Astrocyte of the cerebellum (primary cell): ENCODE data around the gene NKAPL.
"Not testable (repeated sequence)": the region's sequence is repeated elsewhere in the genome, so short reads cannot be mapped to it uniquely, and the experiment has no call there.

Experiments used
- DNase-seq: peaks from one replicate; pipeline ENCODE4 v3.0.0-alpha.2; 2011; ENCODE audit warnings: low read depth
- H3K4me3 ChIP-seq: 2 replicates; pipeline ENCODE4 v1.5.1; 2011; ENCODE audit warnings: mild to moderate bottlenecking, low read depth, low read length, moderate library complexity
- in situ Hi-C: cut with HindIII; loops from 2 replicates; pipeline ENCODE4 v1.10.0; 2017; ENCODE audit warnings: low sequenced_read_pairs
- TF ChIP-seq, protein P1 (sequence below): IDR thresholded peaks from 2 replicates; pipeline ENCODE4 v1.5.1; 2012; ENCODE audit warnings: low read length, low read depth, moderate library complexity, mild to moderate bottlenecking; ENCODE audit errors: missing control alignments

NKAPL gene

DNA sequence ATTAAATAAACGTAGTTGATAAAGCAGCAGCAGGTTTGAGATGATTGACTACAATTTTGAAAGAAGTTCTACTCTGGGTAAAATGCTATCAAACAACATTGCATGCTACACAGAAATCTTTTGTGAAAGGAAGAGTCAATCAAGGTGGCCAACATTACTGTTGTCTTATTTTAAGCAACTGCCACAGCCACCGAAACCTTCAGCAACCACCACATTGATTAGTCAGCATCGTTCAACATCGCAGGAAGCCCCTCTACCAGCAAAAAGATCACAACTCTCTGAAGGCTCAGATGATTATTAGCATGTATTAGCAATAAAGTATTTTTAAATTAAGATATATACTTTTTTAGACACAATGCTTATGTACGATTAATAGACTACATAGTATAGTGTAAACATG lies 36.2 kb downstream of the NKAPL start:
- no peak overlapping the region for H3K4me3 ChIP-seq
- TF ChIP-seq, protein P1, sequence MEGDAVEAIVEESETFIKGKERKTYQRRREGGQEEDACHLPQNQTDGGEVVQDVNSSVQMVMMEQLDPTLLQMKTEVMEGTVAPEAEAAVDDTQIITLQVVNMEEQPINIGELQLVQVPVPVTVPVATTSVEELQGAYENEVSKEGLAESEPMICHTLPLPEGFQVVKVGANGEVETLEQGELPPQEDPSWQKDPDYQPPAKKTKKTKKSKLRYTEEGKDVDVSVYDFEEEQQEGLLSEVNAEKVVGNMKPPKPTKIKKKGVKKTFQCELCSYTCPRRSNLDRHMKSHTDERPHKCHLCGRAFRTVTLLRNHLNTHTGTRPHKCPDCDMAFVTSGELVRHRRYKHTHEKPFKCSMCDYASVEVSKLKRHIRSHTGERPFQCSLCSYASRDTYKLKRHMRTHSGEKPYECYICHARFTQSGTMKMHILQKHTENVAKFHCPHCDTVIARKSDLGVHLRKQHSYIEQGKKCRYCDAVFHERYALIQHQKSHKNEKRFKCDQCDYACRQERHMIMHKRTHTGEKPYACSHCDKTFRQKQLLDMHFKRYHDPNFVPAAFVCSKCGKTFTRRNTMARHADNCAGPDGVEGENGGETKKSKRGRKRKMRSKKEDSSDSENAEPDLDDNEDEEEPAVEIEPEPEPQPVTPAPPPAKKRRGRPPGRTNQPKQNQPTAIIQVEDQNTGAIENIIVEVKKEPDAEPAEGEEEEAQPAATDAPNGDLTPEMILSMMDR: no peak
- in situ Hi-C loops: no loop called here
- DNase-seq: no peak

DNA sequence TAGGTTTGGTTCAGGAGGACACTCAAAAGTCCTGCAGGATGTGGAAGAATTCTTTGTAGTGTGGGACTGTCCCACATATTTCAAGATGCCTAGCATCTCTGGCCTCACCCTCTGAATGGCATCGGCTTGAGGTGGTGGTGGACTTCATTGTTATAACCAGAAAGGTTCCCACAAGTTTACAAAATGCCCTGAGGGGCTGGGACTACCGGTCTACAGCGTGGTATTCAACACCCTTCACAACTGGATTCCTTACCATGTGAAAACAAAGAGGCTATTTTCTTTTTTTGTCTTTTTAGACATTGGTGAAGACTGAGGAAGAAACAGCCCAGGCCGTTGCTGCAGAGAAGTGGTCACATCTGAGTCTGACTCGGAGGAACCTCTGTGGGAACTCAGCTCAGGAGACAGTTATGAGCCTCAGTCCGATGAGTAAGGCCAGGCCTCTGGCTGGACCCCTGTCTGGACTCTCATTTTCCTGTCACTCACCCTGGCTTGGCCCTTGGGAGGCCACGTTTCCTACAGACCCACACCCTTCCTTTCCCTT lies 37.5 kb downstream of the NKAPL start:
- in situ Hi-C loops: no loop called here
- DNase-seq: no peak
- no peak overlapping the region for H3K4me3 ChIP-seq
- TF ChIP-seq, protein P1: no peak

DNA sequence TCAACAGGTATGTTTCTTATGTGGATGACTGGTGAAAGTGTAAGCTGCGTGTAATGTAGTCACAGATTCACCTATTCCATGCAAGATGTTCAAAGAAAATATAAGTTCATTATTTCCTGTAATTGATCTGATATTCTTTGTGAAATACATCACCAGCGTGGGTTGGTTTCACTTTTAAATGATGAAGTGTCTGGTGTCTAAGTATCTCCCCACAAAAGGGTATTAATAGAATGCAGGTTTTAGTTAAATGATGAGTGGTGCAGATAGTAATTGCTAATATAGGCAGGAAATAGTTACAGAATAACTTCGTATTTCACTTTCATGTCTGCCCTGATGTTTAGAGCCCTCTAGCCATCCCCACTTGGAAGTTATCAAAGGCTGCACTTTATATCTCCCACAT lies 44.5 kb downstream of the NKAPL start:
- DNase-seq: no peak

GRCh38 chr6:28306363-28306762 lies 47.3 kb downstream of the NKAPL start:
- H3K4me3 ChIP-seq, in situ Hi-C loops, DNase-seq: not testable (repeated sequence)

More for the DNA sequence above, 44.5 kb downstream of the NKAPL start:
- TF ChIP-seq, protein P1: no peak
- H3K4me3 ChIP-seq: no peak overlapping the region
- in situ Hi-C loops: no loop called here
